SK-N-MC (cell line): ENCODE data around the gene ST6GALNAC5.

ENCODE experiments used
- DNase-seq: peaks from one replicate; pipeline ENCODE4 v3.0.0-alpha.2; 2011; ENCODE audit warnings: low read depth, low spot score
- H3K27ac ChIP-seq: fragments of 200-600 bp; sonication (generic); 2 replicates; pipeline ENCODE4 v1.5.1; 2016; ENCODE audit warnings: mixed run types
- H3K36me3 ChIP-seq: fragments of 200-600 bp; sonication (generic); 2 replicates; pipeline ENCODE4 v1.6.1; 2017; ENCODE audit warnings: antibody characterized with exemption, low read length, mixed read lengths; ENCODE audit not compliant: insufficient read depth
- H3K4me3 ChIP-seq: fragments of 200-600 bp; sonication (generic); 2 replicates; pipeline ENCODE4 v1.5.1; 2016
- H3K9ac ChIP-seq: fragments of 200-600 bp; sonication (generic); 2 replicates; pipeline ENCODE4 v1.8.0; 2017; ENCODE audit warnings: mixed run types, mixed read lengths; ENCODE audit not compliant: insufficient read length
- H3K9me3 ChIP-seq: fragments of 200-600 bp; sonication (generic); 2 replicates; pipeline ENCODE4 v1.6.1; 2017; ENCODE audit warnings: low read depth, mild to moderate bottlenecking, antibody characterized with exemption, low read length, moderate library complexity, mixed read lengths
- EZH2 ChIP-seq: fragments of 200-600 bp; sonication (generic); IDR thresholded peaks from one replicate; pipeline ENCODE4 v1.6.1; 2017; ENCODE audit warnings: antibody characterized with exemption
- FOXP2 ChIP-seq: optimal IDR thresholded peaks from 2 replicates; pipeline ENCODE3; 2011; ENCODE audit warnings: mild to moderate bottlenecking, moderate library complexity; ENCODE audit not compliant: insufficient read depth; ENCODE audit errors: extremely low read length, control extremely low read depth
- POLR2AphosphoS5 ChIP-seq: IDR thresholded peaks from 2 replicates; pipeline ENCODE4 v1.6.1; 2012; ENCODE audit warnings: mild to moderate bottlenecking, low read depth, low read length, borderline replicate concordance

The ST6GALNAC5 gene

GRCh38 chr1:77030401-77031105 is 163.3 kb downstream of the ST6GALNAC5 start:
- no peak overlapping the region for H3K4me3 ChIP-seq
- no peaks in the 10 kb centered on the region for H3K36me3 ChIP-seq
- no peak overlapping the region for H3K9ac ChIP-seq
- no peak for DNase-seq
- no peak overlapping the region for H3K27ac ChIP-seq
- H3K9me3 ChIP-seq: no peaks in the 10 kb centered on the region
- TF ChIP-seq POLR2AphosphoS5: no peak
- TF ChIP-seq EZH2: no peak
- no peak for TF ChIP-seq FOXP2

- no peaks in the 10 kb centered on the region for H3K36me3 ChIP-seq
- H3K4me3 ChIP-seq: no peak overlapping the region
- no peak for DNase-seq
- no peak overlapping the region for H3K9ac ChIP-seq
- TF ChIP-seq POLR2AphosphoS5 (no peak), EZH2 (no peak), FOXP2 (no peak)
- H3K9me3 ChIP-seq: no peaks in the 10 kb centered on the region
- no peak overlapping the region for H3K27ac ChIP-seq
Measured at GRCh38 chr1:77031106-77031662, 163.9 kb downstream of the ST6GALNAC5 start.

- peak; percentile 20 for DNase-seq
- no peak overlapping the region for H3K9ac ChIP-seq
- H3K9me3 ChIP-seq: no peaks in the 10 kb centered on the region
- TF ChIP-seq POLR2AphosphoS5: no peak
- no peak for TF ChIP-seq EZH2
- TF ChIP-seq FOXP2: no peak
- no peaks in the 10 kb centered on the region for H3K36me3 ChIP-seq
- no peak overlapping the region for H3K27ac ChIP-seq
- no peak overlapping the region for H3K4me3 ChIP-seq
Measured at GRCh38 chr1:77036560-77036959, 169.3 kb downstream of the ST6GALNAC5 start.

GRCh38 chr1:77037038-77037437 is 169.8 kb downstream of the ST6GALNAC5 start:
- TF ChIP-seq EZH2 (no peak), POLR2AphosphoS5 (no peak), FOXP2 (no peak)
- DNase-seq: no peak
- no peak overlapping the region for H3K9ac ChIP-seq
- no peaks in the 10 kb centered on the region for H3K36me3 ChIP-seq
- no peaks in the 10 kb centered on the region for H3K9me3 ChIP-seq
- H3K4me3 ChIP-seq: no peak overlapping the region
- H3K27ac ChIP-seq: no peak overlapping the region

- H3K27ac ChIP-seq: no peak overlapping the region
- H3K9me3 ChIP-seq: no peaks in the 10 kb centered on the region
- no peaks in the 10 kb centered on the region for H3K36me3 ChIP-seq
- H3K4me3 ChIP-seq: no peak overlapping the region
- no peak for TF ChIP-seq POLR2AphosphoS5
- TF ChIP-seq FOXP2: no peak
- no peak for TF ChIP-seq EZH2
- H3K9ac ChIP-seq: no peak overlapping the region
- DNase-seq: no peak
Measured at GRCh38 chr1:77038000-77038399, 170.7 kb downstream of the ST6GALNAC5 start.

- no peaks in the 10 kb centered on the region for H3K9me3 ChIP-seq
- no peak overlapping the region for H3K27ac ChIP-seq
- no peak overlapping the region for H3K4me3 ChIP-seq
- H3K9ac ChIP-seq: no peak overlapping the region
- no peaks in the 10 kb centered on the region for H3K36me3 ChIP-seq
- DNase-seq: no peak
- TF ChIP-seq POLR2AphosphoS5 (no peak), EZH2 (no peak), FOXP2 (no peak)
Measured at GRCh38 chr1:77039111-77039510, 171.8 kb downstream of the ST6GALNAC5 start.

- Histone ChIP-seq H3K4me3 (no peak overlapping the region), H3K9ac (no peak overlapping the region), H3K27ac (no peak overlapping the region), H3K9me3 (no peaks in the 10 kb centered on the region), H3K36me3 (no peaks in the 10 kb centered on the region)
- DNase-seq: no peak
- TF ChIP-seq FOXP2 (no peak), EZH2 (no peak), POLR2AphosphoS5 (no peak)
Measured at GRCh38 chr1:77039739-77040138, 172.5 kb downstream of the ST6GALNAC5 start.

GRCh38 chr1:77040826-77041225 is 173.5 kb downstream of the ST6GALNAC5 start:
- no peaks in the 10 kb centered on the region for H3K9me3 ChIP-seq
- H3K4me3 ChIP-seq: no peak overlapping the region
- H3K36me3 ChIP-seq: no peaks in the 10 kb centered on the region
- TF ChIP-seq FOXP2 (no peak), POLR2AphosphoS5 (no peak), EZH2 (no peak)
- no peak for DNase-seq
- no peak overlapping the region for H3K27ac ChIP-seq
- no peak overlapping the region for H3K9ac ChIP-seq
